Spleen (tissue), 7 donors: ENCODE measurements around the gene LHFPL3.

Experiments used
- POLR2A ChIP-seq, 3 donors: fragments of 450-650 bp; IDR thresholded peaks; one replicate each; pipeline ENCODE4 v1.5.1; 2017; ENCODE audit warnings: antibody characterized with exemption in 3 of 3, mild to moderate bottlenecking in 1 of 3
- POLR2AphosphoS5 ChIP-seq, 3 donors: sonication (generic); formaldehyde crosslinking; IDR thresholded peaks; one replicate each; pipeline ENCODE4 v1.5.1; 2017; ENCODE audit warnings: antibody characterized with exemption in 3 of 3
- TF ChIP-seq, protein P1 (sequence below), 11 experiments: fragments of 200-600 bp in 7 of 11; fragments of 450-650 bp in 4 of 11; sonication (generic) in 4 of 11; IDR thresholded peaks in 8 of 11; conservative IDR thresholded peaks in 3 of 11; 1 replicate in 7 of 11; 2 replicates in 4 of 11; pipeline versions ENCODE4 v1.4.0 to v1.8.0; 2016 to 2021; ENCODE audit warnings: antibody characterized with exemption in 11 of 11, inconsistent platforms in 4 of 11, mild to moderate bottlenecking in 1 of 11
- donor health status: DM: no; HTN: no; CAD: no; lungs with moderate emphysema.
- donor health status: DM: no; HTN: no; CAD: no.
- donor health status: DM: no; HTN: no; CAD: no.

- TF ChIP-seq POLR2A (IDR thresholded peaks at IDR 0.05) (no peak), POLR2AphosphoS5 (IDR thresholded peaks at IDR 0.05) (no peak)
- TF ChIP-seq, protein P1, sequence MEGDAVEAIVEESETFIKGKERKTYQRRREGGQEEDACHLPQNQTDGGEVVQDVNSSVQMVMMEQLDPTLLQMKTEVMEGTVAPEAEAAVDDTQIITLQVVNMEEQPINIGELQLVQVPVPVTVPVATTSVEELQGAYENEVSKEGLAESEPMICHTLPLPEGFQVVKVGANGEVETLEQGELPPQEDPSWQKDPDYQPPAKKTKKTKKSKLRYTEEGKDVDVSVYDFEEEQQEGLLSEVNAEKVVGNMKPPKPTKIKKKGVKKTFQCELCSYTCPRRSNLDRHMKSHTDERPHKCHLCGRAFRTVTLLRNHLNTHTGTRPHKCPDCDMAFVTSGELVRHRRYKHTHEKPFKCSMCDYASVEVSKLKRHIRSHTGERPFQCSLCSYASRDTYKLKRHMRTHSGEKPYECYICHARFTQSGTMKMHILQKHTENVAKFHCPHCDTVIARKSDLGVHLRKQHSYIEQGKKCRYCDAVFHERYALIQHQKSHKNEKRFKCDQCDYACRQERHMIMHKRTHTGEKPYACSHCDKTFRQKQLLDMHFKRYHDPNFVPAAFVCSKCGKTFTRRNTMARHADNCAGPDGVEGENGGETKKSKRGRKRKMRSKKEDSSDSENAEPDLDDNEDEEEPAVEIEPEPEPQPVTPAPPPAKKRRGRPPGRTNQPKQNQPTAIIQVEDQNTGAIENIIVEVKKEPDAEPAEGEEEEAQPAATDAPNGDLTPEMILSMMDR (IDR thresholded peaks at IDR 0.05 in 8 of 11, conservative IDR thresholded peaks at IDR 0.05 in 3 of 11) = no peak
These were observed 312.1 kb downstream of the LHFPL3 start for GRCh38 chr7:104640506-104640905.
